ENCODE results near the gene SSRP1. TPM values are rescaled to one million over a fixed set of nuclear protein-coding genes. Genes with fewer than 3 reads are reported as not detected.

SSRP1 gene
- polyA plus RNA-seq, 1 donor (not counting 4 experiments of a cell fraction or from before 2014, with no cell fraction given), result 115 TPM

DNA sequence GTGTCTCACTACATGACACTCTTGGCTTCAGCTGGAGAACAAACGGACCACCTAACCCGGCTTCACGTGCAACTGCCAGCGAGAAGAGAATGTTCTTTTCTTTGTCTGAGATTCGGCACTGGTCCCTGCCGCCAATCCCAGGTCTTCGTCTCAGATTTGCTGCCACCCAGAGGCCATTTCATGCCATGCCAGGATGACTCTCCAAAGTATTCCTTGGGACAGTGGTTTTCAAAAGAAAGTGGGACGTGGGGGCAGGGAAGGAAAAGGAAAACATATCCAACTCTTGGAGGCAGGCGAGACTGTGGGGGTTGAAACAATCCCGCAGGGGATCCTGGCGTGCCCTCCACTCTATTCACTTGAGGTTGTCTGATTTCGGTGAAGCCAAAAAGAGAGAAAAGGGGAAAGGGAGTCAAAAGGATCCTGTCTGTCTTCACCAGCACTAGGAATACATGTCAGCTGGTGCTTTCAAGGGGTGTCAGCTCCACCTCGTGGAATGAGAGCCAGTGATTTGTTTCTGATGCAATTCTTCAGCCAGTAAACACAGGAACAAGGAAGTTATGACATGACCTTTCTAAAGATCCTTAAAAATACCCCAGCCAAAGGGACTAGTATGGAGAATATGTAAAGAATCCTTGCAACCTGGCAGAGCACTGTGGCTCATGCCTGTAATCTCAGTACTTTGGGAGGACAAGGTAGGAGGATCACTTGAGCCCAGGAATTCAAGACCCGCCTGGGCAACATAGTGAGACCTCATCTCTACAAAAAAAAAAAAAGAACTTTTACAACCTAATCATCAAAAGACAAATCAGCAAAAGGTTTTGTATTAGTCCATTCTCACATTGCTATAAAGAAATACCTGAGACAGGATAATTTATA, 57.6 kb downstream of the SSRP1 start:
- no peaks in the 10 kb centered on the region for H3K36me3 ChIP-seq (ENCODE audit: control insufficient read depth in 2 of 2, extremely low read depth in 1 of 2, insufficient read depth in 2 of 2, low read length in 2 of 2)
- H3K4me2 ChIP-seq (ENCODE audit: control insufficient read depth, extremely low read depth, insufficient read depth, low read depth, low read length), result peak overlapping the region; percentile 81
- H3K9ac ChIP-seq (ENCODE audit: control insufficient read depth, extremely low read depth, insufficient read depth, low read length), result peak overlapping the region; percentile 53
- dilution Hi-C loops (cut with MboI; ENCODE audit: extremely low pct_ligation_motif_present, low sequenced_read_pairs), result loop anchor here (25.0 kb wide), 1 partner anchor 441 kb away; no protein-coding TSS in a partner anchor
- peak overlapping the region; percentile 56 for H2AFZ ChIP-seq (ENCODE audit: control insufficient read depth, low read length)
- no peaks in the 10 kb centered on the region for H3K27me3 ChIP-seq (ENCODE audit: control insufficient read depth, extremely low read depth, insufficient read depth, low read length)
- FAIRE-seq, result peak; percentile 59
- peak overlapping the region; percentile 65 for H3K27ac ChIP-seq (ENCODE audit: control insufficient read depth, insufficient read depth, low read length)
- H3K4me1 ChIP-seq (ENCODE audit: control insufficient read depth, extremely low read depth, insufficient read depth, low read length), result peaks cover 40% of the 10 kb centered on the region
- H4K20me1 ChIP-seq (ENCODE audit: control insufficient read depth, extremely low read depth, insufficient read depth, low read length), result no peaks in the 10 kb centered on the region
- H3K9me3 ChIP-seq (ENCODE audit: control insufficient read depth, low read depth, low read length), result no peaks in the 10 kb centered on the region
- no peaks in the 10 kb centered on the region for H3K9me1 ChIP-seq (ENCODE audit: control insufficient read depth, extremely low read depth, insufficient read depth, low read length)
- DNase-seq (ENCODE audit: low read depth, low spot score), result no peak
- TF ChIP-seq, protein P1, sequence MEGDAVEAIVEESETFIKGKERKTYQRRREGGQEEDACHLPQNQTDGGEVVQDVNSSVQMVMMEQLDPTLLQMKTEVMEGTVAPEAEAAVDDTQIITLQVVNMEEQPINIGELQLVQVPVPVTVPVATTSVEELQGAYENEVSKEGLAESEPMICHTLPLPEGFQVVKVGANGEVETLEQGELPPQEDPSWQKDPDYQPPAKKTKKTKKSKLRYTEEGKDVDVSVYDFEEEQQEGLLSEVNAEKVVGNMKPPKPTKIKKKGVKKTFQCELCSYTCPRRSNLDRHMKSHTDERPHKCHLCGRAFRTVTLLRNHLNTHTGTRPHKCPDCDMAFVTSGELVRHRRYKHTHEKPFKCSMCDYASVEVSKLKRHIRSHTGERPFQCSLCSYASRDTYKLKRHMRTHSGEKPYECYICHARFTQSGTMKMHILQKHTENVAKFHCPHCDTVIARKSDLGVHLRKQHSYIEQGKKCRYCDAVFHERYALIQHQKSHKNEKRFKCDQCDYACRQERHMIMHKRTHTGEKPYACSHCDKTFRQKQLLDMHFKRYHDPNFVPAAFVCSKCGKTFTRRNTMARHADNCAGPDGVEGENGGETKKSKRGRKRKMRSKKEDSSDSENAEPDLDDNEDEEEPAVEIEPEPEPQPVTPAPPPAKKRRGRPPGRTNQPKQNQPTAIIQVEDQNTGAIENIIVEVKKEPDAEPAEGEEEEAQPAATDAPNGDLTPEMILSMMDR (optimal IDR thresholded peaks at IDR 0.05 in 1 of 3, IDR thresholded peaks at IDR 0.05 in 1 of 3, conservative IDR thresholded peaks at IDR 0.05 in 1 of 3; ENCODE audit: extremely low read depth in 1 of 3, insufficient read depth in 2 of 3, low read length in 3 of 3), result peak; percentile 68 to 94 (median 77)
- TF ChIP-seq EZH2 (IDR thresholded peaks at IDR 0.05; ENCODE audit: low read length), result no peak
- no peaks in the 10 kb centered on the region for H3K79me2 ChIP-seq (ENCODE audit: control insufficient read depth, insufficient read depth, low read length)
- H3K4me3 ChIP-seq (ENCODE audit: control insufficient read depth in 2 of 3, extremely low read depth in 1 of 3, insufficient read depth in 2 of 3, low read depth in 1 of 3, low read length in 3 of 3), result no peak overlapping the region

DNA sequence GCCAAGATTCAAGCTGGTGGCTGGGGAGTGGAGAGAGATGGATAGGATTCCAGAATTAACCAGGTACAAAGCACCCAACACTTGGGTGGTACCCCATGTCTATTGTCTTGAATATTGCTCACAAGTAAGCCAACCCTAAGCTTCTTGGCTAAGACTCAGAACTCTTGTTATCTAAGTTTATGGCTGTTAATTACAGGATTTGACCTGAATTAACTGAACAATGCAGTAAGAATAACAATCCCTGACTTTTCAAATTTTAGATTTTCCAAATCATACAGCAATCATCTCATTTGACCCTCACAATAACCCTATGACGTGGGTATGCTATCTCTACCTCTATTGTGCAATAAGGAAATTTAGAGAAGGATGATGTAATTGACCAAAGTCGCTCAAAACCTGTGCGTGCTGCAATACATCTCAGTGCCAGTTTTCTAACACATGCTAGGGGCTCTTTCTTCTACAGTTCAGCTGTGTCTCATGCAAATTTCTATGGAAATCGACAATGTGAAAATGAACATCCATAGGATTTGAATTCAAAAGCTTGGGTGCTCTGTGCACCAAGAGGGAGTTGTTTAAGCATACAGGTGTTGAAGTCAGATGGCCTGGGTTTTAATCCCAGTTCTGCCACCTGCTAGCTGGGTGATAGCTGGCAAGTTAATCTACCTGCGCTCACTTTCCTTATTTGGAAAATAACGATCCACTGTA, 58.6 kb downstream of the SSRP1 start:
- Histone ChIP-seq H3K4me2 (ENCODE audit: control insufficient read depth, extremely low read depth, insufficient read depth, low read depth, low read length) (peak overlapping the region; percentile 81), H3K27me3 (ENCODE audit: control insufficient read depth, extremely low read depth, insufficient read depth, low read length) (no peaks in the 10 kb centered on the region), H3K79me2 (ENCODE audit: control insufficient read depth, insufficient read depth, low read length) (no peaks in the 10 kb centered on the region), H3K4me1 (ENCODE audit: control insufficient read depth, extremely low read depth, insufficient read depth, low read length) (peaks cover 40% of the 10 kb centered on the region), H4K20me1 (ENCODE audit: control insufficient read depth, extremely low read depth, insufficient read depth, low read length) (no peaks in the 10 kb centered on the region), H3K9me1 (ENCODE audit: control insufficient read depth, extremely low read depth, insufficient read depth, low read length) (no peaks in the 10 kb centered on the region), H2AFZ (ENCODE audit: control insufficient read depth, low read length) (no peak overlapping the region), H3K9ac (ENCODE audit: control insufficient read depth, extremely low read depth, insufficient read depth, low read length) (no peak overlapping the region), H3K4me3 (ENCODE audit: control insufficient read depth in 2 of 3, extremely low read depth in 1 of 3, insufficient read depth in 2 of 3, low read depth in 1 of 3, low read length in 3 of 3) (no peak overlapping the region), H3K9me3 (ENCODE audit: control insufficient read depth, low read depth, low read length) (no peaks in the 10 kb centered on the region), H3K27ac (ENCODE audit: control insufficient read depth, insufficient read depth, low read length) (no peak overlapping the region), H3K36me3 (ENCODE audit: control insufficient read depth in 2 of 2, extremely low read depth in 1 of 2, insufficient read depth in 2 of 2, low read length in 2 of 2) (no peaks in the 10 kb centered on the region)
- DNase-seq (ENCODE audit: low read depth, low spot score) (no peak), FAIRE-seq (no peak)
- TF ChIP-seq, protein P1 (optimal IDR thresholded peaks at IDR 0.05 in 1 of 3, IDR thresholded peaks at IDR 0.05 in 1 of 3, conservative IDR thresholded peaks at IDR 0.05 in 1 of 3; ENCODE audit: extremely low read depth in 1 of 3, insufficient read depth in 2 of 3, low read length in 3 of 3), result no peak
- no peak for TF ChIP-seq EZH2 (IDR thresholded peaks at IDR 0.05; ENCODE audit: low read length)
- dilution Hi-C loops (cut with MboI; ENCODE audit: extremely low pct_ligation_motif_present, low sequenced_read_pairs), result loop anchor here (25.0 kb wide), 1 partner anchor 440 kb away; no protein-coding TSS in a partner anchor

Data from keratinocyte (primary cell).